GM18519 (cell line): ENCODE data around the gene PCSK2.

ENCODE experiments used
- ATAC-seq: cut with Tn5 transposase; IDR thresholded peaks from one replicate; pipeline ENCODE4 v1.9.1; 2021; ENCODE audit warnings: mild to moderate bottlenecking, moderate library complexity; ENCODE audit not compliant: unreplicated experiment, low FRiP score

Gene PCSK2

GRCh38 chr20:17236766-17237165, 9.9 kb downstream of the PCSK2 start:
- no peak for ATAC-seq

DNA sequence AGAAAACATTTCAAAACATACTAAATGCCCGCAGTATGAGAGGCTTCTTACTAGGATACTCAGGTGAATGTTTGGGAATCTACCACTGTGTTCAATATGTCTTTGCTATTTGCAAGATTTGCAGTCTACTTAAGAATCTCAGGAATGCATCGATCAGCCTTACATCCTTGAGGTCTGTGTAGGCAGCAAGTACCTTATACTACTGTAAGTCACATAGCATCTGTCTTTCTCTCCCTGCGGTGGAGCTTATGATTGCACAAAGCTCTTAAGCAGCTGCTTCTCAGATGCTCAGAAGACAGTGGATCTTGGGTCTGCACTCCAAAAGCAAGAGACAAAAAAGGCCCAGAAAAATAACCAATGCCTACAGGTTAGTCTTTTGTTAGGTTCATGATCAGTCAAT, 21.4 kb downstream of the PCSK2 start:
- no peak for ATAC-seq

DNA sequence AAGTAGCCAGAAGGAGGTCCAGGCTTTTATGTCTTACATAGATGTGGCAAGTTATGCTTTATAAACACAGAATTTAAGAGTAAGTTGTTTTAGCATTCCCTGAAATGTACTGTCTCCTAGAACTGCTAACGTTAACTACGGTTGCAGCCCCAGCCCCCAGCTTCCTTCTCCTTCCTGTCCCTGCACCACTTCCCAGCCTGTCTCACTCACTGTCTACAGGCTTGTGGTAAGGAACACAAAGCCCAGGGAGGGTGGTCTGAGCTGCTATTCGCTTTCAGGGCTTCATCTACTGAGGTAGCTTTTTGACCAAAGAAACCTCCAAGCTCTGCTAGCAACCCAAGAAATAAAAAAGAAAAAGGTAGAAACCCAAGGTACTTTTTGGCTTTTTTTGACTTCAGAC, 35.9 kb downstream of the PCSK2 start:
- no peak for ATAC-seq

DNA sequence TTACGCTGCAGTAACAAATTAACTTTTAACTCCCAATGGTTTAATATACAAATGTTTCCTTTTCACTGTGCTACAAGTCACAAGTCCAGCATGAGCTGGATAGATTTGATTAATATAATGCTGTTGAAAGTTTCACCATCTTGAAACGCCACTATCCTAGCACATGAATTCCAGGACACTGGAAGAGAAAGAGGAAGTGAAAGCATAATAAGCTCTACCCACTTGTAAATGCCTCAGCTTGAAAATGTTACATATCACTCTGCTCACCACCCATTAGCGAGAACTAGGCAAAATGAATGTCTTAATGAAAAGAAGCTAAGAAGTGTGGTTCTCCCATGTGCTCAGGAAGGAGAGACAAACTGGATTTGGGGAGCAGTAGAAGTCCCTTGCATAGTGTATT, 46.9 kb downstream of the PCSK2 start:
- ATAC-seq: no peak

DNA sequence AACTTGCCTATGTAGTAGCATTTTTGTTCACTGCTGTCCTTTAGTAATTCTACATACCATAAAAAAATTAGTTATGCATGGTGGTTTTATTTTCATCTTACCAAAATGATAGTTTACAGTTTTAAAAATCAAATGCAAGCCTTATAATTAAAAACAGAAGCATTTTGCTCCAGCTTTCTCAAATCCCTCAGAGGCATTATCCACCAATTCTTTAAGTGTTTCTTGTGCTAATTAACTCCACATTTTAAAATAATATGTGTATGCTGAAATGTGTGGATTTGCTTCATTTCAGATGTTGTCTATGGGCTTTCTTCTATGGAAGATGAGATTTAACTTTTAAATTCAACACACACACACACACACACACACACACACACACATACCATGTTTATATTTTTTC, 49.3 kb downstream of the PCSK2 start:
- ATAC-seq: no peak

- peak; percentile 62 for ATAC-seq
Measured at GRCh38 chr20:17281478-17281877, 54.6 kb downstream of the PCSK2 start.

DNA sequence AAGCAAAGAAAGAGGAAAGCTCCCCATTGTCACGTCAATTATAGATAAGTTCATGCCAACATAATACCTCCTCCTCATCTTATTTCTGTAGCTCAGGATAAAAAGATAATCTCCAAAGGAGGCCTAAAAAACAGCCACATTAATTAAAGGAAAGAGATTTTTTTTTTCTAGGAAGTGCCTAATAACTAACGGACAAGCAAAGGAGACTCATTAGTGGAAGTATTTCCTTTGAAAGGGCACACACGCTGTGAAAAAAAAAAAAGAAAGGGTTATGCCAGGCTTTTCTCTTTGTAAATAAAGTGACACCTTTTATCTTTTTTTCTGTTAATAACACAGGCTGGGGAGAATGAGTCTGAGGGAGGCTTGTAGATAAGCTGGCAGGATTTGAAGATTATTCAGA, 55.7 kb downstream of the PCSK2 start:
- no peak for ATAC-seq

DNA sequence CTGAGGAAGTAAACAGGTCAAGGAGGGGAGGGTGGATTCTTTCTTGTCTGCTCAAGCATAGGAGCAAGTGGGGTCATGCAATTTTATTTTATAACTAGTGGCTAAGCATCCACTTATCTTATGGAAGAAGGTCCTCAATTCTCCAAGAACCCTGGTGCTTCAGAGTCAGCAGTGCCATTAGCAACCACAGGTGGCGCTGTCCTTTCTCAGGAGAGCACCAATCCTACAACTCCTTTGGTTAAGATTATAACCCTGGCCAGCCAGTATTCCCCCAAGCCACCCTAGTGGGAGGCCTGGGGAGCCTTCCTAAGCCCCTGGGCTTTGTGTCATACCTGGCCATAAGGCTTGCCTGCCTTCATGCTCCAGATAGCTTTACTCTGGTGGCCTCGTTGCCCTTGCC, 60.7 kb downstream of the PCSK2 start:
- ATAC-seq: no peak

GRCh38 chr20:17287998-17288397, 61.2 kb downstream of the PCSK2 start:
- no peak for ATAC-seq

DNA sequence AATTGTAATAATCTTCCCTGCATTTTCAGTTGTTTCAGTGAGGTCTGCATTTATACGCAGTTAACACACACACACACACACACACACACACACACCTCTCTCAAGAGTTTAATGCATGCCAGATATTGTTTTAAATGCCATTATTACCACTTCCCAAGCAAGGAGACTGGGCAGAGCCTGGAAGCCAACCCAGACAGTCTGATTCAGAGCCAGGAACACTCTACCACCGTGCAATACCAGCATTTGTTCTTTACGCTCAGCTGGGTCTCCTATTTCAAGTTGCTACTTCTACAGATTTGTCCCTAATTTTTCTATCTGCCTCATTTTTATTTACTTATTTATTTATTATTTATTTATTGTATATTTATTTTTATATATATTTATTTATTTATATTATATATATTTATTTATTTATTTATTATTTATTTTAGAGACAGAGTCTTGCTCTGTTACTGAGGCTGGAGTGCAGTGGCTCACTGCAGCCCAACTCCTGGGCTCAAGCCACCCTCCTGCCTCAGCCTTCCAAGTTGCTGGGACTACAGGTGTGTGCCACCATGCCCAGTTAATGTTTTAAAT, 68.4 kb downstream of the PCSK2 start:
- ATAC-seq: no peak

GRCh38 chr20:17295991-17296390, 69.2 kb downstream of the PCSK2 start:
- no peak for ATAC-seq

- ATAC-seq: no peak
Measured at GRCh38 chr20:17298171-17298570, 71.3 kb downstream of the PCSK2 start.

- ATAC-seq: no peak
Measured at GRCh38 chr20:17298751-17299150, 71.9 kb downstream of the PCSK2 start.

DNA sequence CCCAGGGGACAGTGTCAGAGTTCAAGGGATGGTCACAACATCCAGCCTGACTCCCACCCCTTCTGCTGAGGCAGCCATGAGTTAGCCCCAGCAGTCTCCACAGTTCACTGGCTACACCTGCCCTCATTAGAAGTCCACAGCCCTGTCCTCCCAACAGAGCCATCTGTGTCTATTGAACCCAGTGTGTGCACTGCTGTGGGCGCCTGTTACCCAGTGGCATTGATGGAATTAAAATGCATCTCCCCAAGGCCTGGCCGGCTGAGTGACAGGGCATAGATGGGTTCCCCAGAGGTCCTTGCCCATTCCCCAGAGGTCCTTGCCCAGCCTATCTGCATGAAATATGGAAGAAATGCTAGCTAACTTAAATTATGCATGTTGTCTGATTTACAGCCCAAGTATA, 73.3 kb downstream of the PCSK2 start:
- ATAC-seq: no peak

DNA sequence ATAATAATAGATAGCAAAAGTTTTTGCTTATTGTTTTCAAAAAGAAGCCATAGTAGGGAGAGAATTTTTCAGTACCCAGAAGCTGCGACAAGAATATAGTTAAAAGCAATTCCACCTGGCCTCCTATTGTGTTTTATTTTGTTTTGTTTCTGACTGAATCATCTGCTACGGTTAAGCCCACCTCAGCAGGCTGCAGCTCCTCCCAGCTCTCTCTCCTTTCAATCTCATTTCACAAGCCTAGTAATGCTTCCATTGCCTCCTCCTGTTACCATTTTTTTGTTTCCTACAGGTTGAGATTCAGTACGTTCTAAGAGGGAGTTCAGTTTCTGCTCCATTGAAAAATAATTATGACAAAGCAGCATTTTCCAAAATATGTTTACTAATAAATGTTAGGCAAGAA, 77.9 kb downstream of the PCSK2 start:
- ATAC-seq: no peak

- no peak for ATAC-seq
Measured at GRCh38 chr20:17306427-17306826, 79.6 kb downstream of the PCSK2 start.

GRCh38 chr20:17314264-17314663, 87.4 kb downstream of the PCSK2 start:
- ATAC-seq: no peak

GRCh38 chr20:17315407-17316231, 88.8 kb downstream of the PCSK2 start:
- ATAC-seq: no peak

GRCh38 chr20:17316316-17317038, 89.6 kb downstream of the PCSK2 start:
- no peak for ATAC-seq

DNA sequence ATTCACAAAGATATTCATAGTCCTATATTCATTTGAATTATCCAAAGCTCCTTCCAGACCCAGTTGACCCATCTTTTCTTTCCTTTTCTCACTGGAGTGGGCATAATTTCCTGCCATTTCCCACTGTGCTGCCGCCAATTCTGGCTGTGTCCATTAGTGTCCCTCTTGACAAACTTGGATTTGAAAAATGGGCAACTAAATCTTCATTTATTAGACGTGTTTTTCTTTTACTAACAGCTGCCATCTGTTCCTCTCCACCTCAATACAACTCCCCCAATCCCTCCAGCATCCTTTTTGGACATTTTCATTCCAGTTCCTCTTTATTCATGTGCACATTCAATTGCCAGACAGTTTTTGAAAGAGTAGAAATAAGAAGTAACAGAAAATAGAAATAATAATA, 90.5 kb downstream of the PCSK2 start:
- ATAC-seq: no peak

GRCh38 chr20:17320456-17320855, 93.6 kb downstream of the PCSK2 start:
- no peak for ATAC-seq

- ATAC-seq: no peak
Measured at GRCh38 chr20:17326096-17326495, 99.3 kb downstream of the PCSK2 start.
